ENCODE results near the gene DPYD. TPM values are rescaled to one million over a fixed set of nuclear protein-coding genes. Genes with fewer than 3 reads are reported as not detected.
A peak's percentile ranks its signal among the peaks of the same experiment; 100 is the strongest.

DPYD gene
- total RNA-seq, 1 experiment from 2014 or later: 12.8 TPM

- no peaks in the 10 kb centered on the region for H3K27me3 ChIP-seq (ENCODE audit: low read length)
- no peak for DNase-seq
- ChIA-PET CTCF (no interaction called here), POLR2A (ENCODE audit: unreplicated experiment) (no interaction called here)
- no peak overlapping the region for H3K27ac ChIP-seq (ENCODE audit: low read length)
- no peaks in the 10 kb centered on the region for H3K36me3 ChIP-seq (ENCODE audit: low read depth, low read length)
- H3K4me1 ChIP-seq (ENCODE audit: insufficient read depth, low read length): no peaks in the 10 kb centered on the region
- no peak; the same call in 1 of the 2 replicates for ATAC-seq
- BruUV-seq (replicated peaks): no TSS peak
- H3K9ac ChIP-seq (ENCODE audit: low read length): no peak overlapping the region
- no peak for TF ChIP-seq EZH2 (IDR thresholded peaks at IDR 0.05; ENCODE audit: low read length, unreplicated experiment)
- no peak for TF ChIP-seq CTCF (conservative IDR thresholded peaks at IDR 0.05; ENCODE audit: low read depth, low read length)
- no peak for TF ChIP-seq EZH2phosphoT487 (IDR thresholded peaks at IDR 0.05; ENCODE audit: borderline replicate concordance, low read length)
- H3K4me2 ChIP-seq (ENCODE audit: low read length): no peak overlapping the region
- no peak overlapping the region for H2AFZ ChIP-seq (ENCODE audit: low read length)
- no peaks in the 10 kb centered on the region for H3K9me2 ChIP-seq (replicated peaks; ENCODE audit: low read length)
- H3K9me3 ChIP-seq (ENCODE audit: low read length): no peaks in the 10 kb centered on the region
- H3K79me2 ChIP-seq (ENCODE audit: low read length): no peaks in the 10 kb centered on the region
- intact Hi-C loops (cut with micrococcal nuclease): no loop called here
- H4K20me1 ChIP-seq (ENCODE audit: low read length): no peaks in the 10 kb centered on the region
- no peak overlapping the region for H3K4me3 ChIP-seq (ENCODE audit: low read length)
- H3F3A ChIP-seq (ENCODE audit: low read length, unreplicated experiment): no peaks in the 10 kb centered on the region
Measured at GRCh38 chr1:97781762-97782337, 139.0 kb downstream of the DPYD start.

GRCh38 chr1:97780884-97781283 is 139.9 kb downstream of the DPYD start:
- Histone ChIP-seq H3K27me3 (ENCODE audit: low read length) (no peaks in the 10 kb centered on the region), H3K4me1 (ENCODE audit: insufficient read depth, low read length) (no peaks in the 10 kb centered on the region), H4K20me1 (ENCODE audit: low read length) (no peaks in the 10 kb centered on the region), H3K79me2 (ENCODE audit: low read length) (no peaks in the 10 kb centered on the region), H3K9ac (ENCODE audit: low read length) (no peak overlapping the region), H3K4me2 (ENCODE audit: low read length) (no peak overlapping the region), H2AFZ (ENCODE audit: low read length) (no peak overlapping the region), H3K27ac (ENCODE audit: low read length) (no peak overlapping the region), H3K9me2 (replicated peaks; ENCODE audit: low read length) (no peaks in the 10 kb centered on the region), H3K4me3 (ENCODE audit: low read length) (no peak overlapping the region), H3K36me3 (ENCODE audit: low read depth, low read length) (no peaks in the 10 kb centered on the region), H3F3A (ENCODE audit: low read length, unreplicated experiment) (no peaks in the 10 kb centered on the region), H3K9me3 (ENCODE audit: low read length) (no peaks in the 10 kb centered on the region)
- TF ChIP-seq EZH2phosphoT487 (IDR thresholded peaks at IDR 0.05; ENCODE audit: borderline replicate concordance, low read length) (no peak), EZH2 (IDR thresholded peaks at IDR 0.05; ENCODE audit: low read length, unreplicated experiment) (no peak), CTCF (conservative IDR thresholded peaks at IDR 0.05; ENCODE audit: low read depth, low read length) (no peak)
- intact Hi-C loops (cut with micrococcal nuclease): loop anchor here (1.0 kb wide), 1 partner anchor 121 kb away; no protein-coding TSS in a partner anchor
- ATAC-seq (no peak), DNase-seq (no peak)
- ChIA-PET POLR2A (ENCODE audit: unreplicated experiment) (no interaction called here), CTCF (interaction anchor here (0.5 kb wide), 2 partner anchors 198 to 537 kb away, joined by 3 read pairs; no protein-coding TSS in a partner anchor)
- no TSS peak for BruUV-seq (replicated peaks)

- Histone ChIP-seq H3K79me2 (ENCODE audit: low read length) (no peaks in the 10 kb centered on the region), H2AFZ (ENCODE audit: low read length) (no peak overlapping the region), H3K9me2 (replicated peaks; ENCODE audit: low read length) (no peaks in the 10 kb centered on the region), H3K27ac (ENCODE audit: low read length) (no peak overlapping the region), H3K9ac (ENCODE audit: low read length) (no peak overlapping the region), H3K27me3 (ENCODE audit: low read length) (no peaks in the 10 kb centered on the region), H4K20me1 (ENCODE audit: low read length) (no peaks in the 10 kb centered on the region), H3F3A (ENCODE audit: low read length, unreplicated experiment) (no peaks in the 10 kb centered on the region), H3K36me3 (ENCODE audit: low read depth, low read length) (no peaks in the 10 kb centered on the region), H3K4me1 (ENCODE audit: insufficient read depth, low read length) (no peaks in the 10 kb centered on the region), H3K4me3 (ENCODE audit: low read length) (no peak overlapping the region), H3K9me3 (ENCODE audit: low read length) (no peaks in the 10 kb centered on the region), H3K4me2 (ENCODE audit: low read length) (no peak overlapping the region)
- ChIA-PET CTCF (interaction anchor here (0.6 to 0.7 kb wide), 3 partner anchors 251 to 1698 kb away, joined by 3 read pairs; no protein-coding TSS in a partner anchor), POLR2A (ENCODE audit: unreplicated experiment) (interaction anchor here (0.7 kb wide), 1 partner anchor 635 kb away, joined by 3 read pairs; no protein-coding TSS in a partner anchor)
- no TSS peak for BruUV-seq (replicated peaks)
- DNase-seq (peak; percentile 20), ATAC-seq (peak; percentile 53)
- intact Hi-C loops (cut with micrococcal nuclease): loop anchor here (1.0 to 10.0 kb wide), 2 partner anchors 109 to 686 kb away; no protein-coding TSS in a partner anchor
- TF ChIP-seq EZH2phosphoT487 (IDR thresholded peaks at IDR 0.05; ENCODE audit: borderline replicate concordance, low read length) (no peak), EZH2 (IDR thresholded peaks at IDR 0.05; ENCODE audit: low read length, unreplicated experiment) (no peak), CTCF (conservative IDR thresholded peaks at IDR 0.05; ENCODE audit: low read depth, low read length) (peak; percentile 41; the same call in 1 of the 2 replicates)
Measured at GRCh38 chr1:97778718-97779117, 142.1 kb downstream of the DPYD start.

All from PC-3 (cell line).